DOHH2 (cell line): ENCODE data around the gene IL10RB.

Source experiments
- EZH2phosphoT487 ChIP-seq: fragments of 200-600 bp; sonication (generic); IDR thresholded peaks from 2 replicates; pipeline ENCODE4 v1.6.1; 2017; ENCODE audit warnings: borderline replicate concordance, mild to moderate bottlenecking, antibody characterized with exemption, low read length, moderate library complexity, mixed read lengths
- TF ChIP-seq, protein P1 (sequence below): fragments of 200-600 bp; sonication (generic); IDR thresholded peaks from one replicate; pipeline ENCODE4 v1.5.1; 2014; ENCODE audit warnings: antibody characterized with exemption, mild to moderate bottlenecking, low read depth, low read length; ENCODE audit not compliant: poor library complexity, severe bottlenecking

DNA sequence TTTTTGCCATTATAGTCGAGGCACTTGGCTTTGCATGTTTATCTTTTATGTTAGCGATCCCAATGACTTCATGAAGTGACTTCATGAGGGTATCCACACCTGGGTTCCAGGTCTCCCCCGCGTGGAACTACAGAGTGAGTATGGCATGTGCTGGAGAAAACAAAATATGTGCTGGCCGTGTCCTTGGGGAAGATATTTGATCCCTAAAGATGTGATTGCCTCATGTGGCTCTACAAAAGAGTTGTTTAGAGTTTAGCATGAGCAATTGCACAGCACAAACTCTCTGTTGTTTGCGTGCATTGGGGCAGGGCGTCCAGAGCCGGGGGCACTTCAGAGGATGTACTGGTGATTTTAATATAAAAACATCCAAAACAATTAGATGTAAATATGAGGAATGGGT, 4.8 kb downstream of the IL10RB start:
- TF ChIP-seq, protein P1, sequence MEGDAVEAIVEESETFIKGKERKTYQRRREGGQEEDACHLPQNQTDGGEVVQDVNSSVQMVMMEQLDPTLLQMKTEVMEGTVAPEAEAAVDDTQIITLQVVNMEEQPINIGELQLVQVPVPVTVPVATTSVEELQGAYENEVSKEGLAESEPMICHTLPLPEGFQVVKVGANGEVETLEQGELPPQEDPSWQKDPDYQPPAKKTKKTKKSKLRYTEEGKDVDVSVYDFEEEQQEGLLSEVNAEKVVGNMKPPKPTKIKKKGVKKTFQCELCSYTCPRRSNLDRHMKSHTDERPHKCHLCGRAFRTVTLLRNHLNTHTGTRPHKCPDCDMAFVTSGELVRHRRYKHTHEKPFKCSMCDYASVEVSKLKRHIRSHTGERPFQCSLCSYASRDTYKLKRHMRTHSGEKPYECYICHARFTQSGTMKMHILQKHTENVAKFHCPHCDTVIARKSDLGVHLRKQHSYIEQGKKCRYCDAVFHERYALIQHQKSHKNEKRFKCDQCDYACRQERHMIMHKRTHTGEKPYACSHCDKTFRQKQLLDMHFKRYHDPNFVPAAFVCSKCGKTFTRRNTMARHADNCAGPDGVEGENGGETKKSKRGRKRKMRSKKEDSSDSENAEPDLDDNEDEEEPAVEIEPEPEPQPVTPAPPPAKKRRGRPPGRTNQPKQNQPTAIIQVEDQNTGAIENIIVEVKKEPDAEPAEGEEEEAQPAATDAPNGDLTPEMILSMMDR = no peak
- no peak for TF ChIP-seq EZH2phosphoT487
